Activated naive CD8-positive, alpha-beta T cell treated with anti-CD3 and anti-CD28 coated beads, Interleukin-2, amount 10 ng/mL, durations not matched to agents 7 days and 5 days (primary cell): ENCODE data around the gene MARCHF6. TPM values are rescaled to one million over a fixed set of nuclear protein-coding genes. Genes with fewer than 3 reads are reported as not detected.
A peak's percentile ranks its signal among the peaks of the same experiment; 100 is the strongest.
"Not testable (repeated sequence)": the region's sequence is repeated elsewhere in the genome, so short reads cannot be mapped to it uniquely, and the experiment has no call there.

ENCODE experiments used
- ATAC-seq: fragments of 150-1000 bp; cut with Tn5 transposase; one replicate; pipeline ENCODE4 v1.10.0; 2021; ENCODE audit warnings: low read depth, moderate library complexity
- POLR2A ChIA-PET: fragments of 350-600 bp; sonication (Branson Sonifier 250); formaldehyde crosslinking; loops from one replicate; lab custom pipeline; 2021; ENCODE audit warnings: antibody characterized with exemption; lab: Charles Lee
- DNase-seq: peaks from one replicate; pipeline ENCODE4 v3.0.0; 2021
- H3K27ac Mint-ChIP-seq: one replicate; pipeline ENCODE4 v1.8.0; 2022; ENCODE audit warnings: mild to moderate bottlenecking, mixed read lengths
- H3K27me3 Mint-ChIP-seq: one replicate; pipeline ENCODE4 v1.8.0; 2022; ENCODE audit warnings: mild to moderate bottlenecking, moderate library complexity, mixed read lengths
- H3K36me3 Mint-ChIP-seq: one replicate; pipeline ENCODE4 v1.8.0; 2021; ENCODE audit warnings: mild to moderate bottlenecking, mixed read lengths
- H3K4me1 Mint-ChIP-seq: one replicate; pipeline ENCODE4 v1.8.0; 2021; ENCODE audit warnings: mixed read lengths
- H3K4me3 Mint-ChIP-seq: one replicate; pipeline ENCODE4 v1.8.0; 2022; ENCODE audit warnings: mild to moderate bottlenecking, moderate library complexity, mixed read lengths
- H3K9me3 Mint-ChIP-seq: one replicate; pipeline ENCODE4 v1.8.0; 2021; ENCODE audit warnings: mixed read lengths
- total RNA-seq, 2 experiments: library from RNA; stranded (reverse); gene quantifications; one replicate each; pipeline ENCODE4 v1.2.3, GENCODE V29; 2021

The MARCHF6 gene
- total RNA-seq, 2 experiments from 2014 or later = 127 to 135 TPM

- Mint-ChIP-seq H3K4me3 (no peak overlapping the region), H3K27me3 (no peaks in the 10 kb centered on the region), H3K36me3 (peaks cover 14% of the 10 kb centered on the region), H3K4me1 (peaks cover 24% of the 10 kb centered on the region), H3K9me3 (no peaks in the 10 kb centered on the region), H3K27ac (no peak overlapping the region)
- DNase-seq (no peak), ATAC-seq (no peak)
- POLR2A ChIA-PET = no interaction called here
Measured at GRCh38 chr5:10365782-10366181, 12.3 kb downstream of the MARCHF6 start.

GRCh38 chr5:10366310-10367272, 13.1 kb downstream of the MARCHF6 start:
- peaks cover 18% of the 10 kb centered on the region for H3K36me3 Mint-ChIP-seq
- POLR2A ChIA-PET = no interaction called here
- H3K4me1 Mint-ChIP-seq = peaks cover 21% of the 10 kb centered on the region
- ATAC-seq (no peak), DNase-seq (no peak)
- H3K27me3 Mint-ChIP-seq = no peaks in the 10 kb centered on the region
- H3K27ac Mint-ChIP-seq = no peak overlapping the region
- H3K4me3 Mint-ChIP-seq = no peak overlapping the region
- peaks cover 2% of the 10 kb centered on the region for H3K9me3 Mint-ChIP-seq

GRCh38 chr5:10367579-10367978, 14.1 kb downstream of the MARCHF6 start:
- POLR2A ChIA-PET = interaction anchor here (1.5 kb wide), 1 partner anchor 14 kb away, joined by 5 read pairs; the partner anchor contains the start of gene MARCHF6
- H3K9me3 Mint-ChIP-seq = peaks cover 2% of the 10 kb centered on the region
- H3K36me3 Mint-ChIP-seq = peaks cover 19% of the 10 kb centered on the region
- H3K4me3 Mint-ChIP-seq = no peak overlapping the region
- no peak overlapping the region for H3K27ac Mint-ChIP-seq
- no peaks in the 10 kb centered on the region for H3K27me3 Mint-ChIP-seq
- peaks cover 17% of the 10 kb centered on the region for H3K4me1 Mint-ChIP-seq
- DNase-seq (no peak), ATAC-seq (no peak)

- peaks cover 32% of the 10 kb centered on the region for H3K4me1 Mint-ChIP-seq
- no peaks in the 10 kb centered on the region for H3K27me3 Mint-ChIP-seq
- no peak overlapping the region for H3K4me3 Mint-ChIP-seq
- no peak for ATAC-seq
- no peak for DNase-seq
- H3K36me3 Mint-ChIP-seq = peaks cover 24% of the 10 kb centered on the region
- no peak overlapping the region for H3K27ac Mint-ChIP-seq
- H3K9me3 Mint-ChIP-seq = peaks cover 2% of the 10 kb centered on the region
- POLR2A ChIA-PET = no interaction called here
Measured at GRCh38 chr5:10370931-10371330, 17.4 kb downstream of the MARCHF6 start.

- peaks cover 28% of the 10 kb centered on the region for H3K36me3 Mint-ChIP-seq
- ATAC-seq, H3K27ac Mint-ChIP-seq, H3K9me3 Mint-ChIP-seq, H3K4me3 Mint-ChIP-seq, H3K27me3 Mint-ChIP-seq, POLR2A ChIA-PET, DNase-seq: not testable (repeated sequence)
- peaks cover 35% of the 10 kb centered on the region for H3K4me1 Mint-ChIP-seq
Measured at GRCh38 chr5:10371369-10371768, 17.9 kb downstream of the MARCHF6 start.

- Mint-ChIP-seq H3K36me3 (peaks cover 35% of the 10 kb centered on the region), H3K9me3 (peaks cover 2% of the 10 kb centered on the region), H3K27me3 (no peaks in the 10 kb centered on the region), H3K4me1 (peaks cover 44% of the 10 kb centered on the region), H3K4me3 (no peak overlapping the region), H3K27ac (peak overlapping the region; percentile 35)
- DNase-seq (no peak), ATAC-seq (no peak)
- POLR2A ChIA-PET = no interaction called here
Measured at GRCh38 chr5:10372726-10373709, 19.5 kb downstream of the MARCHF6 start.

GRCh38 chr5:10374046-10375022, 20.8 kb downstream of the MARCHF6 start:
- DNase-seq (no peak), ATAC-seq (no peak)
- peak overlapping the region; percentile 54 for H3K27ac Mint-ChIP-seq
- H3K9me3 Mint-ChIP-seq = peaks cover 2% of the 10 kb centered on the region
- no peak overlapping the region for H3K4me3 Mint-ChIP-seq
- POLR2A ChIA-PET = interaction anchor here (1.4 kb wide), 1 partner anchor 21 kb away, joined by 7 read pairs; the partner anchor contains the start of gene MARCHF6
- H3K4me1 Mint-ChIP-seq = peaks cover 42% of the 10 kb centered on the region
- H3K27me3 Mint-ChIP-seq = no peaks in the 10 kb centered on the region
- peaks cover 32% of the 10 kb centered on the region for H3K36me3 Mint-ChIP-seq

- not testable (repeated sequence) for H3K9me3 Mint-ChIP-seq, ATAC-seq, DNase-seq, H3K4me3 Mint-ChIP-seq, H3K27me3 Mint-ChIP-seq
- POLR2A ChIA-PET = interaction anchor here (1.4 kb wide), 1 partner anchor 21 kb away, joined by 7 read pairs; the partner anchor contains the start of gene MARCHF6
- Mint-ChIP-seq H3K4me1 (peaks cover 42% of the 10 kb centered on the region), H3K36me3 (peaks cover 34% of the 10 kb centered on the region), H3K27ac (peak overlapping the region; percentile 15)
Measured at GRCh38 chr5:10375146-10375545, 21.7 kb downstream of the MARCHF6 start.

GRCh38 chr5:10376544-10376943, 23.0 kb downstream of the MARCHF6 start:
- no peaks in the 10 kb centered on the region for H3K27me3 Mint-ChIP-seq
- DNase-seq = no peak
- H3K4me3 Mint-ChIP-seq = peak overlapping the region; percentile 32
- peak overlapping the region; percentile 7 for H3K27ac Mint-ChIP-seq
- ATAC-seq = peak; percentile 26
- peaks cover 33% of the 10 kb centered on the region for H3K36me3 Mint-ChIP-seq
- no peaks in the 10 kb centered on the region for H3K9me3 Mint-ChIP-seq
- POLR2A ChIA-PET = interaction anchor here (1.3 kb wide), 1 partner anchor 23 kb away, joined by 6 read pairs; the partner anchor contains the start of gene MARCHF6
- H3K4me1 Mint-ChIP-seq = peaks cover 39% of the 10 kb centered on the region

GRCh38 chr5:10377081-10377480, 23.6 kb downstream of the MARCHF6 start:
- peak; percentile 49 for DNase-seq
- ATAC-seq = peak; percentile 79
- peaks cover 39% of the 10 kb centered on the region for H3K4me1 Mint-ChIP-seq
- peak overlapping the region; percentile 44 for H3K4me3 Mint-ChIP-seq
- H3K9me3 Mint-ChIP-seq = no peaks in the 10 kb centered on the region
- POLR2A ChIA-PET = interaction anchor here (1.3 kb wide), 1 partner anchor 24 kb away, joined by 6 read pairs; the partner anchor contains the start of gene MARCHF6
- H3K27ac Mint-ChIP-seq = peak overlapping the region; percentile 7
- H3K27me3 Mint-ChIP-seq = no peaks in the 10 kb centered on the region
- peaks cover 36% of the 10 kb centered on the region for H3K36me3 Mint-ChIP-seq

- no peak overlapping the region for H3K27ac Mint-ChIP-seq
- H3K27me3 Mint-ChIP-seq = no peaks in the 10 kb centered on the region
- DNase-seq = no peak
- no peaks in the 10 kb centered on the region for H3K9me3 Mint-ChIP-seq
- ATAC-seq = no peak
- H3K4me3 Mint-ChIP-seq = no peak overlapping the region
- POLR2A ChIA-PET = no interaction called here
- peaks cover 13% of the 10 kb centered on the region for H3K4me1 Mint-ChIP-seq
- peaks cover 34% of the 10 kb centered on the region for H3K36me3 Mint-ChIP-seq
Measured at GRCh38 chr5:10381803-10382202, 28.3 kb downstream of the MARCHF6 start.

- ATAC-seq (no peak), DNase-seq (no peak)
- POLR2A ChIA-PET = no interaction called here
- H3K4me3 Mint-ChIP-seq = no peak overlapping the region
- H3K27me3 Mint-ChIP-seq = no peaks in the 10 kb centered on the region
- H3K27ac Mint-ChIP-seq = peak overlapping the region; percentile 13
- H3K36me3 Mint-ChIP-seq = peaks cover 23% of the 10 kb centered on the region
- no peaks in the 10 kb centered on the region for H3K9me3 Mint-ChIP-seq
- peaks cover 4% of the 10 kb centered on the region for H3K4me1 Mint-ChIP-seq
Measured at GRCh38 chr5:10384483-10384882, 31.0 kb downstream of the MARCHF6 start.
